GM19328 (cell line): ENCODE results near the gene KAT2A.

Source experiments
- ATAC-seq: cut with Tn5 transposase; IDR thresholded peaks from one replicate; pipeline ENCODE4 v1.9.1; 2021; ENCODE audit warnings: mild to moderate bottlenecking, moderate library complexity; ENCODE audit not compliant: unreplicated experiment

The KAT2A gene

DNA sequence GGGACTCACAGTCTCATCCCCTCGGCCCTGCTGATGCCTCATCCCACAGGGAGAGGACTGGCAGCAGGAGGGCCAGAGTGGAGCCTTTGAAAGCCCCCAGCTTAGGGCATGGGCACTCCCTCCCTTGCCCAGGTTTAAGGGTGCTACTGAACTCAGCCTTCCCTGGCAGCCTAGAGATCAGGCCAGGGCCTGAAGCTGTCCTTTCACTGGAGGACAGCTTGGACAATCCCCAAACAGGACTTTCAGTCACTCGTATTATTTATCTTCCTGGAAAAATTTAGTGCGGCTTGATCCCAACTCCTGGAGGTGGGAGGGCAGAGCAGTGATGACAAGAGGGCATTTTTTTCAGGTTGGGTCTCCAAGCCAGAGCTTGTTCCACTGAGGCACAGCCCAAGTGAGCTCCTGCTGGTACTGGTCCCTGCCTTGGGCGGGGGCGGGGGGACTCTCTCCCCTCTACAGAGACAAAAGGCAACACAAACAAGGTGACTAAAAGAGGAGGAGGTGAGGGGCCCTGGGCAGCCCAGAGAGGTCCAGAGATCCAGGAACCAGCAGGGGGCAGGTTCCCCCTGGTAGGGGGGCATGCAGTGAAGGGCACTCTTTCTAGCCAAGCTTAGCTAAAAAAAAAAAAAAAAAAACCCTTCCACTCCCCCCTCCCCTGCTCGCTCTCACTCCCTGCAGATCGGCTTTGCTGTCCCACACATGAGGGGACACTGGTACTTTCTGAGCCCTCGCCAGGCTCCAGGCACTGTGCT is 24.6 kb downstream of the KAT2A start:
- ATAC-seq: no peak

- ATAC-seq: no peak
These were observed 26.6 kb downstream of the KAT2A start for GRCh38 chr17:42094375-42095069.

- ATAC-seq: no peak
These were observed 28.2 kb downstream of the KAT2A start for GRCh38 chr17:42092939-42093338.

DNA sequence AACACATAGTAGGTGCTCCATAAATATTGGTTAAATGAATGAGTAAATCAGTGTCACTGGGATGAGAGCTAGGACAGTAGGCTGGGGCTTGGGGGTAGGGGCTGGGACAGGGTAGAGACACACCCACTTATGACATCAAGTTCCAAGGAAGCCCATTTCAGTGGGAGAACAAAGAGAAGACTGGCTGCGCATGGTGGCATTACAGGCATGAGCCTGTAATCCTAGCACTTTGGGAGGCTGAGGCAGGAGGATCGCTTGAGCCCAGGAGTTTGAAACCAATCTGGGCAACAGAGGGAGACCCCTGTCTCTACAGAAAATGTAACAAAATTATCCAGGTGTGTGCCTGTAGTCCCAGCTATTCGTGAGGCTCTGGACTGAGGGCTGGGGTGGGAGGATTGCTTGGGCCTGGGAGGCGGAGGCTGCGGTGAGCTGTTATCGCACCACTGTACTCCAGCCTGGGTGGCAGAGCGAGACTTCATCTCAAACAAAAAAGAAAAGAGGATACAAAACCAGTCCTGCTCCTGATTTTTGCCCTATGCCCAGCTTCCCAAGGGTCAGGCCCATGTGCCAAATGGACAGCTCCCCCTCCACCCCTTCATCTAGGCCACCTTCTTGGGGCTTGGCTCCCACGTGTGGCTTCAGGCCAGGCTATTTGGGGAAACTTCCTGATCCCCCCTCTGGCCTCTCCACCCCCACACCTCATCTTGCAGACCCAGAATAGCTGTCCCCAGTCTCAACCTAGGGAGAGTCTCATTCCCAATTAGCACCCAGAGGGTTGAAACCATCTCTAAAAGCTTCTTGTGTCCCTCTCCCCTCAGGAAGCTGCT is 30.0 kb downstream of the KAT2A start:
- no peak for ATAC-seq

DNA sequence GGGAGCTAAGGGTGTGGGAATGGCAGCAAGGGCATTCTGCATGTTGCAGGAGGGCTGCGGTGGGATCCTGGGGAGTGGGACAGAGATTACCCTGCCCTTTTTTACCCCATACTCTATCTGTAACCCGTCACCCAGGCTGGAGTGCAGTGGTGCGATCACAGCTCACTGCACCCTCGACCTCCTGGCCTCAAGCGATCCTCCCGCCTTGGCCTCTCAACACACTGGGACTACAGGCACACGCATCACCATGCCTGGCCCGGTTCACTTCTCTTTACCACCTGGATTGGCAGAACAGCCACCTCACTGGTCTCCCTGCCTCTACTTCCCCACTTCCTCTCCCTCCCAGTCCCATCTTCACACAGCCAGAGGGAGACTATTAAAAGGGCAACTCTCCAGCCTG is 32.4 kb downstream of the KAT2A start:
- ATAC-seq: no peak

- no peak for ATAC-seq
These were observed 33.1 kb downstream of the KAT2A start for GRCh38 chr17:42087736-42088705.

DNA sequence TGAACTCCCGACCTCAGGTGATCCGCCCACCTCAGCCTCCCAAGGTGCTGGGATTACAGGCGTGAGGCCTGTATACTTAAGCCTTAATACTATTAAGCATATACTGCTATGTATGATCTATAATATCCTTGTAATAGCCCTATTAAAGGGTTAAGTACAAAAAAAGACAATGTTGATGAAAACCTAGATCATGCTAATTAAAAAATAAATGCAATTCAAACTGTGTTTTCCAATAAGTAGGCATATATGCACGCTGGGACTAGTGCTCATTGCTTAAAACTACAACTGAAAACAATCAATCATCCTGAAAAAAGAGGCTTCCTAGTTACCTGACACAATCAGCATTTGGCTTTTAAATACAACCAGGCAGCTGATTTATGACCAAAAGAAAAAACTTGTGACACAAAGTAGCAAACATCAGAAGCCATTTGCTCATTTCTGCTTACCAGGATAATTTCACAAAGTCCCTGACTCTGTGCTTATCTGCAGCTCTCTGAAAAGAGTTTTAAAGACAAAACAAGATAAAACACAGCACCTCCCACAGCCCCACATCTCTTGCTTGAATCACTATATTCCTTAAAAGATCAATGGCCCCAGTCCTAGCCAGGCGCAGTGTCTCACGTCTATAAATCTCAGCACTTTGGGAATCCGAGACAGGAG is 34.0 kb downstream of the KAT2A start:
- ATAC-seq: no peak

DNA sequence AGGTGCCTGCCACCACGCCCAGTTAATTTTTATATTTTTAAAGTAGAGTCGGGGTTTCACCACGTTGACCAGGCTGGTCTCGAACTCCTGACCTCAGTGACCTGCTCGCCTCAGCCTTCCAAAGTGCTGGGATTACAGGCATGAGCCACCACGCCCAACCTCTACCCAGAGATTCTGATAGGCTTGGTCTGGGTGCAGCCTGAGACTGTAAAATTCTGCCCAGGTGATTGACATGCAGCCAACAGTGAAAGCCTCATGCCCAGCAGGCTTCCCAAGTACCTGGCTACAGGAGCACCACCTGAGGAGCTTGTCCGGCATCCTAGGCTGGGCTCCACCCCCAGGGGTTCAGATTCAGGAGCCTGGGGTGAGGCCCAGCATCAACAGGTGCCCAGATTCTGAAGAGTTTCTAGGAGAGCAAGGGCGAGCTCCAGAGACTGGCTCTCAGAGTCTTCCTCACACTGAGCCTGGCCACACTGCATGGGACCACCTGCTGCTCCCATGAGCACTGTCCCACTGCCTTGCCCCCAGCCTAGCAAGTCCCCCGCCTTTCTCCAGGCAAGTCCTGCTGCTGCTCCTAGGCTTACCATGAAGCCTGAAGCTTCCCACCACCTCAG is 39.5 kb downstream of the KAT2A start:
- no peak for ATAC-seq

- no peak for ATAC-seq
These were observed 41.6 kb downstream of the KAT2A start for GRCh38 chr17:42079541-42079940.

- no peak for ATAC-seq
These were observed 42.6 kb downstream of the KAT2A start for GRCh38 chr17:42078396-42079043.

- no peak for ATAC-seq
These were observed 43.4 kb downstream of the KAT2A start for GRCh38 chr17:42077755-42078154.

GRCh38 chr17:42076797-42077559 is 44.2 kb downstream of the KAT2A start:
- ATAC-seq: no peak

DNA sequence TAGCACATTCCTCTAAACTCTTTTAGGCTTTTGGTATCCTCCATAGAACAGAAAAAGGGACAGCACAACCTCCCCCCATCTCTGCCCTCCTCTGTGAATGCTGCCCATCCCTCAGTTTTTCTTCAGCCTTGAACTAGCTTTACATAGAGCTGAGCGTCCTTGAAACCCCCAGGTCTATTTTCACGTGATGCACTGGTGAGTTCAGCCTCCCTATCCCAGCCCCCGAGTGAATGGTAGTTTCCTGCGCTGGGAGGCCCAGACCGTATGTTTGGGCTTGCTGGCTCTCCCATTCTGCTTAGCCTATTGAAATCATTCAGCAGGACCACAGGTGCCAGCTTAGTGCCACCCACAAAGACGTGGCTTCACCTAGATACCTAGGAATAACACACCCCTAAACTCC is 45.4 kb downstream of the KAT2A start:
- no peak for ATAC-seq

DNA sequence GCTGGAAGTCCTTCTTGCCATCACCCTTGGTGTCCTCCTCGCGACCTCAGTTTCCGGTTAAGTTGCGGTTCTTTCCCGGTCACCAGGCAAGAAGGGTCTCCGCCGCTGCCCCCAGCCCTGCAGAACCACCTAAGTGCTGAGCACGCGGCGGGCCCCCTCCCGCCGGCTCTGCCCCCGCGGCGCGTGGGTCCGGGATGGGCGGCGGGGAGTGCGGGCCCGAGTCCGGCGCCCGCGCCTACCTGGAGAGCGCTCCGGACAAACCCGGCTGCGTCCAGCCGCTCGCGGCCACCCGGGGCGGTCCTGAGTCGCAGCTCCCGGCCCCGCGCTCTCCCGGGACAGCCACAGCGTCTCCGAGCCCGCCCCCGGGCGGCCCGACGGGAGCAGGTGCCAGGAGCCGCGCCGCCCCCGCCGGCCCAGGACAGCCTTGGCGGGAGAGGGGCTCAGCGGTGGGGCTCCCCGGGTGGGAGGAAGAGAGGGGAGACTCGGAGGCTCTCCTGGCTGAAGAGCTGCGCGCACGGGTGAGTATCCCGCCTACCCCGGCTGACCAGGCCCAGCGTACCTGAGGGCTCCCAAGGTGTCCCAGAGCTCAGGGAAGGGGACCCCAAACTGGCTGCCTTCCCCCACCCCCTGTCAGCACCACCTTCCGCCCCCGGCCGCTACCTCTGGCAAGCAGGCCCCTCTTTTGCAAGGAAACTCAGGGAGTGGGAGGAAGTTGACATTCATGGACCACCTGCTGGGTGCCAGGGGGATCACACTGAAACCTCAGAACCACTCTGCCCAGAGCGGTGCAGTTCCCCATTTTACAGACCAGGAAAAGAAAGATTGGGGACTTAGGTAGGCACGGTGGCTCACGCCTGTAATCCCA is 48.6 kb downstream of the KAT2A start:
- no peak for ATAC-seq

DNA sequence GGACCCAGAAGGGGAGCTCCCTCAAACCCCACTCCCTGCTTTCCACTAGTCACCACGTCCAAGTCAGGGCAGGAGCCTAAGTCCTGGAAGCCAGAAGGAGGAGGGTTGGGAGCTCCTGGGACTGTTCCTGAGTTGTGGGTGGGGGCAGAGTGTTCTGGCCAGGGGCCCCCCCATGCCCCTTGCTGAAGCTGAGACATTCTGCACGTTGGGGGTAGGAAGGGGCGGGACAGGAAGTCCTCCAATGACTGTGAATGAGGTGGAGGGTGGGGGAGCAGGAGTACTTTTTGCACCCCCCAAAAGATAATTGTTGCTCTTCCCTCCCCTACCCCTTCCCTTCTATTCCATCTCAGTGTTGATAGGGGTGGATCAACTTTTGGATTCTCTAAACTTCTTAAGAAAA is 49.4 kb downstream of the KAT2A start:
- no peak for ATAC-seq

- ATAC-seq: no peak
These were observed 52.2 kb downstream of the KAT2A start for GRCh38 chr17:42068979-42069378.

GRCh38 chr17:42067371-42068091 is 53.6 kb downstream of the KAT2A start:
- ATAC-seq: no peak
